Right renal cortex interstitium (tissue), 3 donors: Measurements from ENCODE around the gene IGSF21. TPM values are rescaled to one million over a fixed set of nuclear protein-coding genes. Genes with fewer than 3 reads are reported as not detected.

ENCODE experiments used
- DNase-seq, 3 donors: peaks; one replicate each; pipeline ENCODE4 v3.0.0-alpha.2; 2013; ENCODE audit warnings: low read depth in 3 of 3, low spot score in 2 of 3
- polyA plus RNA-seq, 3 donors: library from polyadenylated mRNA; unstranded; fragments of 120-200 nt; gene quantifications; one replicate each; pipeline ENCODE4 v1.2.1, GENCODE V29; 2013; ENCODE audit not compliant: insufficient read length in 3 of 3

IGSF21 gene
- polyA plus RNA-seq, 3 donors = 0.32 to 0.36 (median 0.34) TPM

- DNase-seq = peak; percentile 41 to 47 (median 42)
These were observed 277.7 kb downstream of the IGSF21 start for GRCh38 chr1:18385239-18385790.

- no peak for DNase-seq
These were observed 279.0 kb downstream of the IGSF21 start for GRCh38 chr1:18386591-18386990.

GRCh38 chr1:18387307-18387706 lies 279.7 kb downstream of the IGSF21 start:
- DNase-seq = no peak

GRCh38 chr1:18390953-18391352 lies 283.4 kb downstream of the IGSF21 start:
- DNase-seq = no peak

- DNase-seq = no peak
These were observed 287.1 kb downstream of the IGSF21 start for GRCh38 chr1:18394563-18395156.

GRCh38 chr1:18396247-18396980 lies 288.8 kb downstream of the IGSF21 start:
- no peak for DNase-seq

GRCh38 chr1:18397641-18398040 lies 290.0 kb downstream of the IGSF21 start:
- no peak for DNase-seq

GRCh38 chr1:18398791-18399530 lies 291.4 kb downstream of the IGSF21 start:
- DNase-seq = no peak

GRCh38 chr1:18400347-18401102 lies 292.9 kb downstream of the IGSF21 start:
- DNase-seq = no peak

- no peak for DNase-seq
These were observed 294.3 kb downstream of the IGSF21 start for GRCh38 chr1:18401921-18402320.

- DNase-seq = no peak
These were observed 296.9 kb downstream of the IGSF21 start for GRCh38 chr1:18404460-18404859.

- DNase-seq = no peak
These were observed 299.8 kb downstream of the IGSF21 start for GRCh38 chr1:18407166-18408045.

- no peak for DNase-seq
These were observed 301.2 kb downstream of the IGSF21 start for GRCh38 chr1:18408656-18409370.

- DNase-seq = no peak
These were observed 302.1 kb downstream of the IGSF21 start for GRCh38 chr1:18409609-18410237.

GRCh38 chr1:18410407-18410806 lies 302.8 kb downstream of the IGSF21 start:
- DNase-seq = no peak

- DNase-seq = no peak
These were observed 303.7 kb downstream of the IGSF21 start for GRCh38 chr1:18411321-18411720.

GRCh38 chr1:18411820-18412641 lies 304.4 kb downstream of the IGSF21 start:
- no peak for DNase-seq

GRCh38 chr1:18412882-18413353 lies 305.3 kb downstream of the IGSF21 start:
- no peak for DNase-seq
